DMS153 (cell line): ENCODE measurements around the gene INHA.

Source experiments
- DNase-seq: peaks from one replicate; lab custom pipeline; 2025; lab: John Stamatoyannopoulos, UW

Gene INHA

DNA sequence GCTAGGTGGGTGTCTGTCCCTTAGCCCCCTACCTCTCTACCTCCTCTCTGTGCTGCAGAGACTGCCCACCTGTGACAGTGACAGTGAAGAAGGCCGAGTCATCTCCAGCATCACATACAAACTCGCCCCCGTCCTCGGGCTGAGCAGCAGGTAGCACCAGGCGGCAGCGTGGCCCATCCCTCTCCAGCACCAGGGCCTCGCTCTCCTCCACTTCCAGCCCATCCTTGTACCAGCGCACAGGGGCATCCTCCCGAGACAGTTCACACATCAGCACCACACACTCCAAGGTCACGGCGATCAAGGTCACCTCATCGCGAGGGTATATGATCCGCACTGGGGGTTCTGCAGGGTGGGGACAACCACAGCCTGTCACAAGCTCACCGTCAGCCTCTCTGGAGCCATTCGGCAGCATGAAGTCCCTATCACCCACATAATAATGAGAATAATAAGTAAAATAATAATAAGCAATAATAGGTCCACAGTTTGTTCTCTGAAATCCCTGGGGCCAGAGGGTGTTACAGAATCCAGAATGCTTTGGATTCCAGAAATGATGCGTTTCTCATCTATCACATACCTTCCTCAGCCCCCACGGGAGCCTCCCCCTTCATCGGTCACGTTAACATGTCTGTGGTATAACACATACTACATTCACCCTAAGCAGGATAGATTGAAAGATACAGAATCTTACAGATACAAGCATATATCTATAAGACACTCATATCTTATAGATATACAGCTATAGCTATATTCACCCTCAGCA lies 12.8 kb upstream of the INHA start:
- no peak for DNase-seq

DNA sequence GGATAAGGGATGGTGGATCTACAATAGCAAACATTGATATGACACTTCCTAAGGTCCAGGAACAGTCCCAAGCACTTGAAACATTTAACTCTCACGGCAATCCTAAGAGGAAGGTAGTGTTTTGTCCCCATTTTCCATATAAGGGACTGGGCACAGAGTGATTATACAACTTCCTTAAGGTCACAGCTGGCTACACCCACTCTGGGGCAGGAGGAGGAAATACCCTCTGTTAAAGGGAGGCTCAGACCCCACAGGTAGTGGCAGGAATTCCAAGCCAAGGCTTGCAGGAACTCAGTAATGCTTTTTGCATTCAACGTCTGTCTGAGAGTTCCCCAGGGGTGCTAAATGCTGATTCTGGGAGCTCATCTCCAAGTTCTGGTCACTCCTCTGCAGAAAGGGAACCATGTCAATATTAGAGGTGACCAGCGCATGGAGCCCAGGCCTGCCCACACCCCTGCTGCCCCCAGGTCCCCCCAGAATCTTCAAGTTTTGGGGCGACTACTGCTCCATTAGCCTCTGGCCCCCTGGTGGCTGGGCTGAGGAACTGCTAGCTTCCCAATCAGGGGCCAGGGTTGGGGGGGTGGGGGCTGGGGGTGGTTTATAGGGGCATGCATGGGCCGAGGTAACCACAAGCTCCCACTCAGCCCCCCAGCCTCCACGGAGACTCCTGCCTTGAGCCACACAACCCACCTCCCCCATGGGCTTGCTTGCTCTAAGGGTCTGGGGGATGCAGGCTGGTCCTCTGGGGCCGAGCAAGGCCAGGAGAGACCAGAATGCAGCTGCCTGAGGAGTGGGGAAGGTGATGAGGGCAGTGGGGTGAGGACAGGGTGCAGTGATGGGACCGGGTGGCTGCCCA lies 11.8 kb upstream of the INHA start:
- no peak for DNase-seq

DNA sequence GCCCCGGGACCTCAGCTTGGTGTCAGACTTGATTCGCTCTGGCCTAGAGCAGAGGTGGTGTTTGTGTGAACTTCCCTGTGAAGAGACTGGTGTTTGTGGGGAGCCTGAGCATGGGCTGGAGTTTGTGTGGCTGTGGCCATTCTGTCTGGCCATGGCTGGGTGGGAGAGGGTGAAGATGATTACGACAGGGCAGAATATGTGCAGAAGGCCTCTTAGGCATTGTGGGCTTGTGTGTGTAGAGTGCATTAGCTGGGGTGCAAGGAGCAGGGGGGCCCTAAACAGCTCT lies 11.3 kb upstream of the INHA start:
- DNase-seq: no peak

DNA sequence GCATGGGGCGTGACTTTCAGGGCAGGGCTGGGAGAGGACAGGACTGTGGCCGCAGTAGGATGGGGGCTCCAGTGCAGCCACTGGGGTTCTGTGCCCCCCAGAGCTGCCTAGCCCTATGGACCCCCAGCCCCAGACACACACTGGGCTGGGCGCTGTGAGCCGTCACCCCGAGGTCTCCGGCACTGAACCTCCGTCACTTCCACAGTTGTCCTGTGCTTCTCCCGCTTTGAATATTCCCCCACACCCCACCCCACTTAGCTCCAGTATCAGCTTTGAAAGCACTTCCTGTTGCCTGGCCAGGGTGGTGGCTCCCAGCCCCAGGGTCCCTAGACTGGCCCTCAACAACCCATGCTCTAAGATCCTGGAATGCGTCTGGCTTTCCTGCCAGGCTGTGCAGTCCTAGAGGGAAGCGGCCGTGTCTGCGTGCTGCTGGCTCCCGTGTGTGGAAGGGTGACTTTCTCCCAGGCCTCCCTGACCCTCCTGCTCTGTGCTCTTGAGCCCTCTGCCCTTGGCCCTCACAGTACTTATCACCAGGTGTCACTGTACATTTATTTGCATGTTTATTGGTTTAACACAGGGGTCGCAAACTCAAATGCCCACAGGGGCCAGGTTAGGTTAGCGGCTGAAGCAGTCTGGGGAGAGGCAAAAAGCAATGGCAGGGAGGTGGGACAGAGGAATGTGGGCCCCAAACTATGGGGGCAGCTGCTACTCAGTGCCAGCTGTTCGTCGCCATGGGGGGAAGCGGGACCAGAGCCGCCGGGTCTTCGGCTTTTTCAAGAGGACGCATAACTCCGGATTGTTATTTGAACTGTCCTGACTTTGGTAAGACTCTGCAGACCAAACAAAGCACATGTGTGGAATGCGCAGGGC lies 10.7 kb upstream of the INHA start:
- DNase-seq: no peak

DNA sequence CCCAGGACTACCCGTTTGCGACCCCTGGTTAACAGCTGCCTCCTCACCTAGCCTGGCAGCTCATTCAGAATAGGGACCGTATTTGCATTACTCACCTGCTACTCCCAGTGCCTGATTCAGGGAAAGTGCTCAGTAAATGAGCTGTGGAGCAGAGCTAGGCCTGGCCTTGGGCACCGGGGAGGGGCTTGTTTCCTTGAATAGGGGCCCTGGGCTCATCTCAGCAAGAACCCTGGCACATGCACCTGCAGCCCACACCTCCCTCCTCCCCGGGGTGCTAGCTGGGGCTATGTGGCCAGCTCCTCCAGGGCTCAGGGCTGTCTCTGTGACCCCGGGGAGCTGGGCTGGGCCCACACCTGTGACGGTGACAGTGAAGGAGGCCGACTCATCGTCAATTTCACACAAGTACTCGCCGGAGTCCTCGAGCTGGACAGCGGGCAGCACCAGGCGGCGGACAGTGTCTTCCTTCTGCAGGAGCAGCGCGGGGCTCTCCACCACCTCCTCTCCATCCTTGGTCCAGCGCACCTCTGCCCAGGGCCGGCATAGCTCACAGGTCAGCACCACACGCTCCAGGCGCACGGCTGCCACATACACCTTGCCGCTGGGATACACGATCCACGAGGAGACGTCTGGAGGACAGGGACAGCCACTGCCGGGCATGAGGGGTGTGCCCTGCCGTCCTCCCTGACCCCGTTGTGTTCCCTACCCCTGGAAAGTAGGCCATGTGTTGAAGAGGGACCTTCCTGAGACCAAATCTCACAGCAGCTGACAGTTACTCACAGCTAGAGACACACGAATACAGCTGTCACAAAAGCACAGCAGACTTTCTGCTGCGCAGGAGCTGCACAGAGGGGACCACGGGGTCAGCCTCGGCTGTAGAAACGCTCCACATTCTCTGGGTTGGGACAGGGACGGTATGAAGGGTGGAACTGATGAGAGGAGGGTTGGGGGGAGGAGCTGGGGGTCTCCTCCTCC lies 9.8 kb upstream of the INHA start:
- DNase-seq: no peak

DNA sequence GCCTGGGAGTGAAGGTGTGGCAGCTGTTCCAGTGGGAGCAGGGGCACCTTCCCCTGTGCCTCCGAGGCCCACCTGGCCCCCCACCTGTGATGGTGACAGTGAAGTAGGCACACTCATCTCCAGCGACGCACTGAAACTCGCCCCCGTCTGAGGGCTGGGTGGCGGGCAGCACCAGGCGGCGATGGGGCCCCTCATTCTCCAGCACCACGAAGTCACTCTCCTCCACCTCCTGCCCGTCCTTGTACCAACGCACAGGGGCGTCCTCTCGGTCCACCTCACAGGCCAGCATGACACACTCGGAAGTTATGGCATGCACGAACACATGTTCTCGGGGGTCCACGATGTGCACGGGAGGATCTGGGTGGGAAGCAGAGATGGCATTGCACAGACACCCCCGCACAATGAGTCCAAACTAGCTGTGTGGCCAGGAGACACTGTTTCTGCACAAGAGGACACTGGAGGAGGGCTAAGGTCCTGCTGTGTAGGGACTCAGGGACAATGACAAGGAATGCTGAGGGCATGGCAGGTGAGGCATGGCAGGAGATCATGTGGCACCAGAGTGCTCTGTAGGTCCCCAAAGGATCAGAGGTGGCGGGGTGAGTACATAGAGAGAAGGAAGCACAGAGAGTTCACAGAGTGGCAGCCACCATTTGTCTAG lies 8.7 kb upstream of the INHA start:
- DNase-seq: no peak

DNA sequence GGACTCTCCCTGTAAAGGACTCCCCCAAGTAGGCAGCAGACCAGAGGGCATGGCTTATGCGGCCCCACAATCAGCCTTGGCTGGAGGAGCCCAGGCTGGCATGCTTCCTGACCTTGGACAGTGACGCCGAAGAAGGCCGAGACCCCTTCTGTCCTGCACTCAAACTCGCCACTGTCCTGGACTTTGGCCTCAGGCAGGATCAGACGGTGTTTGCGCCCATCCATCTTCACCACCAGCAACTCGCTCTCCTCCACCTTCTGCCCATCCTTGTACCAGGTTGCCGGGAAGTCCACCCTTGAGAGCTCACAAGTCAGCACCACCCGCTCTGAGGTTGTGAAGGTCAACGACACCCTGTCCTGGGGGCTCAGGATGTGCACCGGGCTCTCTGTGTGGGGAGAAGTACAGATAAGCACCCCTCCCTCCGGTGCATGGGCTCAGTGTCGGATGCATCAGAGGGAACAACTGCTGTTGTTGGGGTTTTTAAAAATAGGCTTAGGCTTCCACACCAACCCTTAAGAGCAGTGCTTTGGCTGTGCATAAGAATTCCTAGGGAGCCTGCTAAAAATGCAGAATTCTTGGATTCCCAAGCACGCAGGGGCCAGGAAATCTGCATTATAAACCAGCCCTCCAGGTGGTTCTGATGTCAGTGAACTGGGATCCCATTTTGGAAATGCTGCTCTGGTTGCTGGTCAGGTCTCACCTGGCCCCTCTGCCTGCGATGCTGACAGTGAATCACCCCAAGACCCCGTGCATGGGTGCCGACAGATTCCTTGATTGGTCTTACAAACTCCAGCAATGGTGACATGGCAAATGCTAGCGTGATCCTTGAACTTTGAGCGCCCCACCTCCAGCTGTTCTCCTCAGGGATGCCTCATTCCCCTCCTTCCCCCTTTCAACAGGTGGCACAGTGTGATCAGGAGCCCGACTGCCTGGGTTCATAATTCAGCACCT lies 6.7 kb upstream of the INHA start:
- DNase-seq: no peak

DNA sequence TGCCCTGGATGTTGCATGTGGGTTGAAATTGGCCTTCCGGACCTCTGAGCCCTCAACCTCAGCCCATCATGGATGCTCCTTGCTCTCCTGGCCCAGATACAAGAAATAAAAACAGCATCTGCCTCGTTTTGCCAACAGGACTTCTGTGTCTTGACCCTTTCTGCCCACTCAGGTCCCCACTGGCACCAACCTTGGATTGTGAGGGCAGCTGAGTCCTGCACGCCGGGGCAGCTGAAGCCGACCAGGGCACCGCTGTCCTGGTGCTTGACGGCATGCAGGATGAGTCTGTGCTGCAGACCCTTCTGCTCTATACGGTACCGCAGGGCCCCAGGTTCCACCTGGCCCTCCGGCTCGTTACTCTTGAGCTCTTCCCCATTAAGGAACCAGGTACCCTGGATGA lies 5.5 kb upstream of the INHA start:
- DNase-seq: no peak

DNA sequence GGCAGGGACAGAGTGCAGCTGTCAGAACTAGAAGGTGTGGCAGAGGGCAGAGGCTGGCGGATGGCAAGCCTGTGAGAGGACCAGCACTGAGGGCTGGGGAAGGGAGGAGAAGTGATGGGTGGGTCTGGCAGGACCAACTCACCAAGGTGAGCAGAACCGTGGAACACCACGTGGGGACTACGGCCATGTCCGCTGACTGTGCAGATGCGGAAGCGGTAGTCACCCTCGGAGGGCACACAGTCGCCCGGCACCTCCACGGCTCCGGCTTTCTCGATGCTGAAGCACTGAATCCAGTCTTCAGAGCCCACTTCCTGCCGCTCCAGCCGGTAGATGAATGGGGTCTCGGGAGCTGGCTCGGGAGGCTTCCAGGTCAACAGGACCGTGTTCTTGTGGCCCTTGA lies 5.0 kb upstream of the INHA start:
- DNase-seq: no peak

DNA sequence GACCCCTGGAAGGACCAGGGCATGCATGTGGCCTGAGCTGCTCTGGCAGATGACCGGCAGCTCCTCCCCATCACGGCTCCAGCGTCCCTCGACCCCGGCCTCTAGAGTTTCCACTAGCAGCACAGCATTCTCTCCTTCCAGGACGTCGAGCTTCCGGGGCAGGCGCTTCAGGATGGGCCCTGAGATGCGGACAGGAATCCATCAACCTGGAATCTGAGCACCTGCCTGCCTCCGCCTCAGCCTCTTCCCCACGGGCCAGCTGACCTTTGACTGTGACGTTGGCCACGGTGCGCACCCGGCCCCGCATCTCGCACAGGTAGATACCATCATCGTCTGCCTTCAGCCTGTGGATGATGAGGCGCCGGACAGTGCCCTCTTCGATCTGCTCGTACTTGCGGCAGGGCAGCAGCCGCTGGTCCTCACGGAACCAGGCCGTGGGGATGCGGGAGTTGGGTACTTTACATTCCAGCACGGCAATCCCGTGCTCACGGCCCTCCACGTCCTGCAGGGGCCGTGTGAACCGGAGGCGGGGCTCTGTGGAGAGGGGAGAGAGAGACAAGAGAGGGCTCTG lies 4.2 kb upstream of the INHA start:
- no peak for DNase-seq

DNA sequence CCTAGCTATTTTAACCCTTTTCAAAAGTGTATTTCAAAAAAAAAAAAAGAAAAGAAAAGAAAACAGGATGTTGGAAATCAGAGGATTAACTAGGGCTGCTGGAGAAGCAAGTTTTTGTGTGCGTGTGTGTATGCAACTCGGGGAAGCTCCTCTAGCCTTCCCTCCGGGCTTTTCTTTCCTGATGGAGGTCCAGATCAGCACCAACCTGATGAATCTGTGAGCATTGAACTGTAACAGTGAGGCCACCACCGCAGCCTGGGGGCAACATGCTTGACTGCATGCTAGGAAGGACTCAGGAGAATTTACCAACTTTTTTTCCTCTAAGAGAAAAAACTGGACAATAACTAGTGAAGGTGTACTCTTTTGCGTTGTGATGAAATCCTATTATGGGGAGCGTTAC lies 3.1 kb upstream of the INHA start:
- DNase-seq: no peak

DNA sequence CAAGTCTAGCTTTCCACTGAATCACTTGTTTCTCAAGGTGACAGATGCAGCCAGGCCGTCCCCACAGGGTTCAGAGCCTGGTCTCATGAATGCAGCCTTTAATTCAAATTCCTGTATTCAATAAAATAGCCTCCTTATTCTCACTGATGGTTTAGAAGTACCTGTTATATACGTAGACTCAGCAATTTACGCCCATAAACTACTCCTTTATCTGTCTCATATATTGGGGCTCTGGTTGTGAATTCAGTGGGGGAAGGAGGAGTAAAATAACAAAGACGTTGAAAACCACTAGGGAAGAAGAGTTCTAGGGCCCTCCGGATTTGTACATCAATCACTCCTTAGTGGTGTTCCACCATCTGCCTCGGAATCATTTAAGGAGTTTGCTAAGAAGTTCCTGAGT lies 2.5 kb upstream of the INHA start:
- no peak for DNase-seq

DNA sequence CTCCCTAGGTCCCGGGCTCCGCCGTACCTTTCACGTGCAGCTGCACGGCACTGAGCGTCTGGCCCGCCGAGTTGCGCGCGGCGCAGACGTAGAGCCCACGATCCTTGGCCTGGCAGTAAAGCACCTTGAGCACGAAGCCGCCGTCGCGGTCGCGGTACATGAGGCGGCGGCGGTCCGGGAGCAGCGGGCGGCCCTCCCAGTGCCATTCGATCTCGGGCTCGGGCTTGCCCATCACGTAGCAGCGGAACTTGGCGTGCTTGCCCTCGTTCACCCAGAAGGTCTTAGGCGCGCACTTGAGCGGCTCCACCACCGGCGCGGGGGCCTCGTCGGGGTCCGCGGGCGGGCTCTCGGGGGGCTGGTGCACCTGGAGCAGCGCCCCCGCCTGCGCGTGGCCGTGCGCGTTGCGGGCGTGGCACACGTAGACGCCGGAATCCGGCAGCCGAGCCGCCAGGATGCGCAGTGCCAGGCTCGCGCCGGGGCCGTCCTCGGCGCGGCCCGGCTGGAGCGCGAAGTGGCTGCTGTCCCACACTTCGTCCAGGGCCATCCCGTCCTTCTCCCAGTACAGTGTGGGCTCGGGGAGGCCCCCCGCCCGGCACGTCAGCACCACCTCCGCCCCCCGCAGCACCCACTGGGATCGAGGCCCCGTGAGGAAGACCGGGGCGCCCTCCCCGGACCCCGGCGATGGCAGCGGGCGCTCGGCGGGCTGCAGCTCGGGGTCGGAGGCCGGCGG lies 1.8 kb upstream of the INHA start:
- DNase-seq: no peak

DNA sequence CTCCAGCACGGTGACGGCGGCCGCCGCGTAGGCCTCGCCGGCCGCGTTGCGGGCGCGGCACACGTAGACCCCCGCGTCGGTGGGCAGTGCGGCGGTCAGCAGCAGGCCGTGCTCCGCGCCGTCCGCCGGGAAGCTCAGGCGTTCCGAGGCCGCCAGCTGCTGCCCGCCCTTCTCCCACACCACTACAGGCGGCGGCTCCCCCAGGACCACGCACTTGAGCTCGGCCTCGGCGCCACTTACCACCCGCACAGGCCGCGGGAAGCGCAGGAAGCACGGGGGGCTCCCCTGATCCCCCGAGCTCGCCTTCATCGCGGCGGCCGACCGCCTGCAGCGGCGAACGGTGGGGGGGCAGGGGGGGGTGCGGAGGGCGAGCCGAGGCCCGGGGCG lies 1.2 kb upstream of the INHA start:
- no peak for DNase-seq

DNA sequence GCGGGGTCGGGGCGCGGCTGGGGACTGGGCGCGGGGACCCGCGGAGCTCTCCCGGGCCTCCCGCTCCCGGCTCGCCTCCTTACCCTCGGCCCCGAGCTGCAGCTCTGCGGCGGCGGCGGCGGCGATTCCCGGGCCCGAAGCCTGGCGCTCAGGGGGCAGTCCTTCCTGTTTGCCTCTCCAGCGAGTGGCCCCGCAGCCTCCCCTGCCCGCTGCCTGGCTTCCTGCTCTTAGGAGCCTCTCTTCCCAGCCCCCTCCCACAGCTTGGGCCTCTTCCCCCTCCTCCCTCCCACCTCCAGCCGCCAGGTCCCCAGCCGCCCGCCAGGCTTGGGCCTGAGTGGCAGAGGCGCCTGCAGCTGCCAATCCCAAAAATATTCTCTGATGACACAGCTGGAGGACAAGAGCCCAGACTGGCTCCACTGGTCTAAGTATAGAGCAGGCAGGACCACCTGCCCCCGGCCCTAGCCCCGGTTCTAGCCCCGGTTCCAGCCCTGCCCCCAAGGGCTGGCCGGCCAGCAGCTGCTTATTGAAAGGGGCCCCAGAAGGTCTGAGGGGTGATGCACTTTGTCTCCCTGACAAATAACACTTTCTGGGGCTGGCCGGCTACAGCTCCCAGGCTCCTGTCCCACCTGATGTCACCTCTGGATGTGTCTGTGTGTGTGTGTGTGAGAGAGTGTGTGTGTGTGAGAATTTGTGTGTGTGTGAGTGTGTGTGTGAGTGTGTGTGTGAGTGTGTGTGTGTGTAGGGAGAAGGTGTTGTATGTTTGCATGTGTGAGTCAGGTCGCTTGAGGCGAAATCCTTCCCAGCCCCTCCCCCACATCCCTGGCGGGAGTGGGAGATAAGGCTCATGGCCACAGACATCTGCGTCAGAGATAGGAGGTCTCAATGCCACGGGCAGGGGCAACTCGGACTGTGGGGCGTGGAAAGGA lies 536 bp upstream of the INHA start, which contains the start of gene OBSL1:
OBSL1 (minus strand) TSS at position 229 of the 926 bp plus-strand sequence. CDS start 307 bp downstream, outside the sequence.
- DNase-seq: peak; percentile 77

DNA sequence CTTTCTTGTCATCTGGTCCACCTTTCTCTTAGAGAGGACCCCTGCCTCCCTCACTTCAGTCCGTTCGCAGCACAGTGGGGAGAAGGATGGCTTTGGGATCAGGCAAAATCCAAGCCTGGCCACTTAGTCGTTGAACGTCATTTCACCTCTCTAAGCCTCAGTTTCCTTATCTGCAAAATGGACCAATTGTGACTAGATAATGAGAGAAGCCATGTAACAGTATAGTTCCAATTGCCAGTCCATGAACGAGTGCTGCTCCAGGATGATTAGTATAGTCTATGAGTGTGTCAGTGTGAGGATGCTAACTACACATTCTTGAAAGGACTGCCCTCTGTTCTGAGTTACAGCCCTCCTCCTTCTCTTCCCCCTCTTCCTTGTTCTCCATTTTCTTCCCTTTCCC lies 1.1 kb downstream of the INHA start:
- no peak for DNase-seq

DNA sequence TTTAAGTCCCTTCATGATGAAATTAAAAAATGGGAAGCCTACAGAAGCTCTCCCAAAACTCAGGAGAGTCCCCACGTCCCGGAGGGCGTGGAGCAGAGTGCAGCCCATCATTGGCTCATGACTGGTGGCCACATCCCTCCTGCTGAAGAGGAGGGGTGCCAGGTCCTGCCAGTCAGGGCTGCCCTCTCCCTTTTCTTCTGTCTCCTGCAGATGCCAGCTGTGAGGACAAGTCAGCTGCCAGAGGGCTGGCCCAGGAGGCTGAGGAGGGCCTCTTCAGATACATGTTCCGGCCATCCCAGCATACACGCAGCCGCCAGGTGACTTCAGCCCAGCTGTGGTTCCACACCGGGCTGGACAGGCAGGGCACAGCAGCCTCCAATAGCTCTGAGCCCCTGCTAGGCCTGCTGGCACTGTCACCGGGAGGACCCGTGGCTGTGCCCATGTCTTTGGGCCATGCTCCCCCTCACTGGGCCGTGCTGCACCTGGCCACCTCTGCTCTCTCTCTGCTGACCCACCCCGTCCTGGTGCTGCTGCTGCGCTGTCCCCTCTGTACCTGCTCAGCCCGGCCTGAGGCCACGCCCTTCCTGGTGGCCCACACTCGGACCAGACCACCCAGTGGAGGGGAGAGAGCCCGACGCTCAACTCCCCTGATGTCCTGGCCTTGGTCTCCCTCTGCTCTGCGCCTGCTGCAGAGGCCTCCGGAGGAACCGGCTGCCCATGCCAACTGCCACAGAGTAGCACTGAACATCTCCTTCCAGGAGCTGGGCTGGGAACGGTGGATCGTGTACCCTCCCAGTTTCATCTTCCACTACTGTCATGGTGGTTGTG lies 2.6 kb downstream of the INHA start:
- no peak for DNase-seq
